MV-4-11 (cell line): ENCODE results near the gene GDA.
A peak's percentile ranks its signal among the peaks of the same experiment; 100 is the strongest.

ENCODE experiments used
- DNase-seq: peaks from one replicate; lab custom pipeline; 2025; lab: John Stamatoyannopoulos, UW

The GDA gene

DNA sequence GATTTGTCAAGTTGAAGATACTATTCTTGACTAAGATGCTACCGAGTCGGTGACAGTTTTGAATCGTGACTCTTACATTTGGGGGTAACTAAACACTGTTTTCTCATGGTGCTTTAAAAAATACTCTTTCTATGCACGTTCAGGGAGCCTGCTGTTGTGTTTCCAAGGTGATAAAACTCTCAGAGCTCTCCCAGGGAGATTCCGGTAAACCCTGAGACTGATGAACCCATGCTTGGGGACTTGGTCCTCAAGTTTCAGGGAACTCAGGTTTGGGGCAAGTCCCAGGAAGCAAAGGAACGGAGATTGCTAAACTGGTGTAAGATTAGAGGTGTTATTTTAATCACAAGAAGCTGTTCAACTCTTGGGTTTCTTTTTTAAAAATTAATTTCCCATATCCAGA, 1.4 kb downstream of the GDA start:
- DNase-seq: no peak

DNA sequence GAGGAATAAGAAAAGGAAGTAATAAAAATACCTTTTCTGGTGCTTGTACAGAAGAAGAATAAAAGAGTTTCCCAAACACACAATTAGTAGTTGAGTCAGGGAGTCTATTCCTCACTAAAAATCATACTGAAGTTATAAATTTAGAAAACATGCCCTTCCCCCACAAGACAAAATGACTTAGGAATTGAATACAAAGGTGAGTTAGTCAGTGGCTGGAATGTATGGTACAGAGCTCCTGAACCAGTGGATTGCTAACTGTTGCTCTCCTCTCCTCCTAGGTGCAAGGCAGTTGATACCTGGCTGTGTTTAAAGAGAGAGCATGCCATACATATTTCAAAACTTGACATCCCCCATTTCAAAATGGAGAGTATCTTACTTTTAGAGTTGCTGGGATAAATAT, 1.9 kb downstream of the GDA start:
- DNase-seq: no peak

GRCh38 chr9:72154468-72155285, 5.4 kb downstream of the GDA start:
- DNase-seq: peak; percentile 33

GRCh38 chr9:72155301-72155700, 6.1 kb downstream of the GDA start:
- no peak for DNase-seq

- no peak for DNase-seq
Observed at GRCh38 chr9:72156586-72156985, 7.3 kb downstream of the GDA start.

- DNase-seq: no peak
Observed at GRCh38 chr9:72158680-72159079, 9.4 kb downstream of the GDA start.

- no peak for DNase-seq
Observed at GRCh38 chr9:72160446-72161123, 11.3 kb downstream of the GDA start.

- DNase-seq: no peak
Observed at GRCh38 chr9:72165326-72165725, 16.1 kb downstream of the GDA start.

DNA sequence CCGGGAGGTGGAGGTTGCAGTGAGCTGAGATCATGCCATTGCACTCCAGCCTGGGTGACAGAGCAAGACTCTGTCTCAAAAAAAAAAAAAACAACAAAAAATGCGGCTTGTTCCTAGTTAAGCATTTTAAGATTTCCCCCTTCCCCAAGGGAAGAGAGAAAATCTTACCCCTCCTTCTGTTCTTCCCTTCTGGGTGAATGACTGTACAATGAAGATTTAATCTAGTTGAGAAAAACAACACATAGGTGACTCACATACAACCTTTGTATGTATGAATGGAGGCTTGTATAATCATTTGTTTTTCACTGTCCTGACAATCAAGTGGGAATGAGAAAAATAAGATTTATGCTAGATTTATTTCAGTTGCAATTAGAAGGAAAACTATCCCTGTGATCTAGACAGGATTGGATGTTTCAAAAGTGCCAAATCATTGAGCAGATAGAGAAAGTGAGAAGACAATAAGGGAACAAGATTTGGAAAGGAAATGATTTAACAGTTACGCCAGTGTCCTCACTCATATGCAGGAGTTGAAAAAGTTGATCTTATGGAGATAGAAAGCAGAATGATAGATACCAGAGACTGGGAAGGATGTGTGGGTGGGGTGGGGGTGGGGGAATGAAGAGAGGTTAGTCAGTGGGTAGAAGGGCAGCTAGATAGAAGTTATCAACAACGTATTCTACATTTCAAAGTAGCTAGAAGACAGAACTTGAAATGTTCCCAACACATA, 16.7 kb downstream of the GDA start:
- DNase-seq: peak; percentile 21

DNA sequence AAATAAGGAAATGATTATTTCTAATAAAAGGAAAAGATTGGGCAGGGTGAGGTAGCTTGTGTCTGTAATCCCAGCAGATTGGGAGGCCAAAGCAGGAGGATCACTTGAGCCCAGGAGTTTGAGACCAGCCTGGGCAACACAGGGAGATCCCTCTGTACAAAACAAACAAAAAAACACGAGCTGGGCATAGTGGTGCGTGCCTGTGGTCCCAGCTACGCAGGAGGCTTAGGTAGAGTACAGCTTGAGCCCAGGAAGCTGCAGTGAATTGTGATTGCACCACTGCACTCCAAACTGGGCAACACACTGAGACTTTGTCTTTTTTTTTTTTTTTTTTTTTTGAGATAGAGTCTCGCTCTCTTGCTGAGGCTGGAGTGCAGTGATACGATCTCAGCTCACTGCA, 18.8 kb downstream of the GDA start:
- DNase-seq: no peak

DNA sequence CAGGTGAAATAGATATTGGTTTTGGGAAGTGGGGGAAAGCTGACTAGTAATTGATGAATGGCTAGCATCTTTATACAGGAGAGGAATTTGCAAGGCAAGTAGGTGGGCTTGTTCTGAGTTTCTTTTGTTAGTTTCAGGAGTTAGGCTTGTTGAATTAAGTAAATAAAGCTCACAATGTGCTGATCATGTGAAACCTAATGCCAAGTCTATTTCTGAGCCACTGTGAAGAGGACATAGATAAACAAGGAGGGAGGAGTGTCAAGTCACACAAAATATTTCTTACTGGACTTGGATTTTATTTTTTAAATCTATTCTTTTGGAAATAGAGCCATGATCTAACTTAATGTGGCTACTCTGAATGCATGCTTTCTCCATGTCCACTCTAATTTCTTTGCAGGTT, 19.9 kb downstream of the GDA start:
- DNase-seq: no peak

- DNase-seq: peak; percentile 67
Observed at GRCh38 chr9:72173080-72173479, 23.8 kb downstream of the GDA start.

DNA sequence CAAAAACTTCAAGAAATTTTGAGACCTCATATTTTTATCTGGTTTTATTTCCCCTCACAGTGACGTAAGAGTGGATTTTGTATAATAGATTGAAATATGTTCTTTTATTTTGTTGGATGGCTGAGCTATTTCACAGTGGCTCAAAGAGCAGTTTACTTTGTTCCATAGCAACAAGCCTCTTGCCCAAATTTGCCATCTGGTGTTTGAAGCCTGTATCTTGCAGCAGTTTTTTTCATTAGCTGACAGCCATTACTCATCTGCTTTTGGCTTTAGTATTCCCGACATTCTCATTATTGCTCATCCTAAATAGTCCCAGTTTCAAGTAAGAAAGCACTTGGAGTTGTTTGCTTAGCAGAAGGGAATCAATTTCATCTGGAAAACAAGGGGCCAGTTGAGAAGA, 36.3 kb downstream of the GDA start:
- DNase-seq: no peak

- no peak for DNase-seq
Observed at GRCh38 chr9:72187121-72187695, 38.0 kb downstream of the GDA start.

DNA sequence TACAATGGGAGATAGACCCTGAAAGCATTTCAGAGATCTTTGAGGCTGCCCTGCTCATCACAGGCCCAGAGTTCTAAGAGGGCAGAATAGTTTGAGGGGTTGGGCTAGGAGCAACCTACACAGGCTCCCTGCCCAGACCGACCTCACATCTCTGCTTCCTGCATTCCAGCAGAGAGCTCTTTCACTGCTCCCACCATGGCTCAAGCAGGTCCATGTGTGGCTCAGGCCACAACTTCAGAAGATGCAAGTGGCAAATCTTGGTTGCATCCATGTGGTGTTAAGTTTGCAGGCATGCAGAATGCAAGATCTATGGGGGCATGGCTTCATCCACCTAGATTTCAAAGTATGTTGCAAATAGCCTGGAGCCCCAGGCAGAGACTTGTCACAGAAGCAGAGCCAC, 39.0 kb downstream of the GDA start:
- DNase-seq: no peak

- DNase-seq: no peak
Observed at GRCh38 chr9:72193478-72193881, 44.2 kb downstream of the GDA start.

DNA sequence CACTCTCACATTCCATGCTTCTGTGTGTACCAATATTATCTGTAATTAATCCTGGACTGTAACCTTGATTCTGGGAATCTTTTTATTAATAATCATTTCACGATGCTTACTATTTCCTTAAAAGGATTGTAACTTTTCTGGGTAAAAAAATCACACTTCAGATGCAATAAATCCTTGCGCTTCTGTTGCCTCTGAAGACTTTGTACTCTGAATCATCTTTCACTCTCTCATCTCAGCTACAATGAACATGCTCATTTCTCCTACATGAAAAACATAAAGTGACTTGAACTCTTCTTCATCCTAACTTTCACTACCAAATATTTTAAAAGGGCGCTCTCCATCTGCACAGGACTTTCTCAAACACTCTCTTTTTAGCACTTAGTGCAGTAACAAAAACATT, 50.0 kb downstream of the GDA start:
- no peak for DNase-seq

GRCh38 chr9:72200452-72200851, 51.2 kb downstream of the GDA start:
- DNase-seq: peak; percentile 73

DNA sequence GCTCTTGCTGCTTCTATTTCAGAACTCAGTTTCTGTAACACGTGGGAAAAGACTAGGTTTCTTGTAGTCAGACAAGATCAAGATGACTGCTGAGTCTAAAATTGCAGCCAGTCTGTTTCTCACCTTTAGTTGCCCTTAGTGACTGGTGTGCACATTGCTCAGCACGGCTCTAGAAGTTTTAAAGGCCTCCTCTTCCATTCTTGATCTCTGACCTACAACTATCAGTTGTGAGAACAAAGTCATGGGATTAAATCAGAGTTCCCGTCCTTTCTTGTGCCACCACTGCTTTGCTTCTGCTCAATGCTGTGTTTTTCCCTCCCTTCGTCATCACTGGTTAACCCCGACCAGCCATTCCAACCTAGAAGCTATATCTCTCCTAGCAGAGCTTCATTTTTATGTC, 52.8 kb downstream of the GDA start:
- no peak for DNase-seq

DNA sequence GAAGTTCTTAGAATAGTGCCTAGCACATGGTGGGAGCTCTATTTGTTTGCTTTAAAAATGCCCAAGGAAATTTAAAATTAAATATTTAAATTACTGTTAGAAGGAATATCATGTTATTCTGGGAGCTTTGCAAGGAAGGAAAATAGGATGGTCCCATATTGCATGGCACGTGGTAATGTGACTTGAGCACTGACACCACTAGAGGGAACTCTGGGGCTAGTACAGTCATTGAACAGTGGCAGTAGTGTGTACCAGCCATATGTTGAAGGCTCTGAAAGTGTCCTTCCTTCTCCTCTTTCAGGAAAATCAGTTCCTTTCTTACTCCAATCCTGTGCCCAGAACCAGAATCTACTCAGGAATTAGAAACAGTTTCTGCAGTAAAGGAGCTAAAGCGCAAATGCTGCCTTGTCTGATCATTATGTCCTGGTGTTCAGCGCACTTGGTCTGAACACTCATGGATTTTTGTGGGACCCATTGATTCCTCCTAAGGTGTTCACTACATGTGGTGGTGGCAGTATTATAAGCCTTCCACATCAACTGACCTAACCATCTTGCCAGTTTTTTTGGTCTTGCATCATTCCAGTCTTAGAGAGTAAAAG, 54.1 kb downstream of the GDA start:
- peak; percentile 36 for DNase-seq

DNA sequence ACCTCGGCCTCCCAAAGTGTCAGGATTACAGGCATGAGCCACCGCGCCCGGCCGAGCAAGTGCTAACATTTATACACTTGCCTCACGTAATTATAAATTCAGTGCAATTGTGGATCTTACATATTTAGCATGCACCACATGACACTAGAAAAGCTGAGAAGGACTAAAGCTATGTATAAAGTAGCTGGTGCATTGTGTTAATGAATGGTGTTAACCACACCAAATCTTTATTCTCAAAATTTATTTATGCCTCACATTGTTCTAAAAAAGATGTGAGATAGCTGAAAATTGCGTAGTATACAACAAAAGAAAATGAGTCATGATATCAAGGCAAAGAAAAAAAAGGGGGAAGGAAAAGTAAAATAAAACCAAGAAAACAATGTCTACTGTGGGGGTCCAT, 54.8 kb downstream of the GDA start:
- no peak for DNase-seq

GRCh38 chr9:72205513-72205912, 56.3 kb downstream of the GDA start:
- peak; percentile 22 for DNase-seq
